Fibroblast of gingiva (primary cell): Measurements from ENCODE around the gene EPDR1.
A peak's percentile ranks its signal among the peaks of the same experiment; 100 is the strongest.
"Not testable (repeated sequence)": the region's sequence is repeated elsewhere in the genome, so short reads cannot be mapped to it uniquely, and the experiment has no call there.

Experiments
- DNase-seq: peaks from one replicate; pipeline ENCODE4 v3.0.0-alpha.2; 2011; ENCODE audit warnings: low read depth

The EPDR1 gene

GRCh38 chr7:37928878-37929277, 8.4 kb downstream of the EPDR1 start:
- DNase-seq = no peak

DNA sequence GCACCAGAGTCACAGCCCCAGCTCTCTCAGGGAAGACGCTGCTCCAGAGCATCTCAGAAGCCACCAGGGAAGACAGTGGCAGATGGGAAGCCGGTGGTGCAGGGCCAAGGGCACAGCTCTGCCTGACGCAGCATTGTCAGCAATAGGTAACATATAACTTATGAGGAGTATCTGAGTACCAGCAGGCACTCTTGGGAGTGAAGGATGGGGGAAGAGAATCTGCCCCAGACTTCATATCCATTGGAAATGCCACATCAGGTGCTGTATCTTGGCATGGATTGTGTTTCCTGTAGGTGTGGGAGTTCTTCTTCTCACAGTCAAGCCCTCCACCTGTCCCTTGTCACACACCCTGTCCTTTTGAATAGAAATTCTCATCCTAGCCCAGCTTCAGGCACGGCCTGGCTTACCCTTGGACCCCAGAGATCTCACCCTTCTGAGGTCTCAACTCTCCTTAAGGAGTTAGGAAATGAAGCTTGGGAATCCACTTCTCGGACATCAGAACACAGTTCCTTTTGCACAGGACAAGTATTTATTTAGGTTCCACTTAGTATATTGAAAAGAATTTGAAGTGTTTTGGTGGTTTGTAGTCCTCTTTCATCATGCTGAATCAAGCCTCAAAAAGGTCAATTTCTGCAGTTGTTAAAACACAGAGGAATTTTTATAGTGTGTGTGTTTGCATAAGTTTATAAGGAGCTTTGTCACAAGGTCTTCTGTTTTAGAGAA, 9.9 kb downstream of the EPDR1 start:
- DNase-seq = peak; percentile 41

GRCh38 chr7:37932543-37932942, 12.1 kb downstream of the EPDR1 start:
- DNase-seq = no peak

DNA sequence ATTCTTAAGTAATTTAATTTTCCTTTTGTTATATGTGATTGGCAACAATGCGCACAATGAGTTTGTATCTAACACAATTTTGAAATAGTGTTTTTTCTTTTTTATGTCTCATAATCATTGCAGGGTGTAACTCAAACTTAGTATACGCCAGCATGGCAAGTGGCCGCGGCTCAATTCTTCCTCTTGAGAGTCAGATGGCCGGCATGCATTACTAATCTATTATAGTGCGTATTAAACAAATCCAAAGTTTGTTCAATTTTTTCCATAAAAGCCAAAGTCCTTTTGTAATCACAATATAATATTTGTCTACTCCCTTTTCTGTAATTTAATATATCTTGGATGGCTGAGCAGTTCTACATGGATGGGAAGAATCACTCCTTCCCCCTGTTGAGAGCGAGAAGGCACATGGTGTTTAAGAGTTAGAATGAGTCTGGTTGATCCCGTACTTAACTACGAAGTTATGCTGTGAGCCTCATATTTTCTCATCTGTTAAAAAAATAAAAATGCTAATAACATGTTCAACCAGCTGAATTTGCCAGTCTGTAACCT, 12.7 kb downstream of the EPDR1 start:
- no peak for DNase-seq

GRCh38 chr7:37942934-37943610, 22.6 kb downstream of the EPDR1 start:
- peak; percentile 27 for DNase-seq

GRCh38 chr7:37943905-37944736, 23.7 kb downstream of the EPDR1 start:
- DNase-seq = no peak

GRCh38 chr7:37944737-37945054, 24.3 kb downstream of the EPDR1 start:
- no peak for DNase-seq

DNA sequence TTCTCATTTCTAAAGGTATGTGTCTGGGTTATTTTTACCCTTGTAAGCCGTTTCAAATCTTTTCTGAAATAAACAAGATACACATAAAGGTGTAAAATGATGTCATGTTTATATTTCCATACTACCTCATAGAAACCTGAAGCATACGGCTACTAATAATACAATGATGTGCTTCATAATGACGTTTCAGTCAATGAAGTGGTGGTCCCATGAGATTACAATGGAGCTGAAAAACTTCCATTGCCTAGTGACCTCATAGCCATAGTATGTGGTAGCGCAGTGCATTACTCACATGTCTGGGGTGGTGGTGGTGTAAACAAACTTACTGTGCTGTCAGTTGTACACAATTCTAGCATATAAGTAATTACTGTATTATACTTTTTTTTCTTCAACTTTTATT, 24.9 kb downstream of the EPDR1 start:
- DNase-seq = peak; percentile 15

- DNase-seq = no peak
Observed at GRCh38 chr7:37947138-37947940, 26.9 kb downstream of the EPDR1 start.

GRCh38 chr7:37947941-37948210, 27.4 kb downstream of the EPDR1 start:
- DNase-seq = no peak

DNA sequence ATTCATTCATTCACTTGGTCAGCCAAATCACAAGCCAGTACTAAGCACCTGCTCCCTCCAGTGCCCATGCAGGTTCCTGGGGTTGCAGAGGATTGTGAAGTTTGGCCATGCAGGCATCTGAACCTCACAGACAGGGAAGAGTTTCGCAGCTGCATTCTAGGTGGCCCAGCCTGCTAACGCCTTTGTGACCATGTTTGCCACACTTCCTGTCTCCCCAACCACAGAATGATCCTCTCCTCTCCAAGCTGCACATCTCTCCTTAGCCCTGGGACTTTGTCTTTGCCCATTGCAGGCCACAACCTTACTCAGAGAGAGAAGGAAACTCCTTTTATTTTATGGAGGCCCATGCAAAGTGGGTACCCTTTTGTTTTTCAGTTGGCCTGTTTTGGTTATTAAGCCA, 31.8 kb downstream of the EPDR1 start:
- no peak for DNase-seq

DNA sequence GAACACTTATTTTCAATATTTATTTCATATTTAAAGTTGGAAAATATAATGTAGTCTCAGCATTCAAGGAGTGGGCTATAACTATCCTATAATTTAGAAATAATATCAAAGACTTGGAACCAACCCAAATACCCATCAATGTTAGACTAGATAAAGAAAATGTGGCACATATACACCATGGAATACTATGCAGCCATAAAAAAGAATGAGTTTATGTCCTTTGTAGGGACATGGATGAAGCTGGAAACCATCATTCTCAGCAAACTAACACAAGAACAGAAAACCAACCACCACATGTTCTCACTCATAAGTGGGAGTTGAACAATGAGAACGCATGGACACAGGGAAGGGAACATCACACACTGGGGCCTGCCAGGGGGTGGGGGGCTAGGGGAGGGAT, 33.8 kb downstream of the EPDR1 start:
- not testable (repeated sequence) for DNase-seq

DNA sequence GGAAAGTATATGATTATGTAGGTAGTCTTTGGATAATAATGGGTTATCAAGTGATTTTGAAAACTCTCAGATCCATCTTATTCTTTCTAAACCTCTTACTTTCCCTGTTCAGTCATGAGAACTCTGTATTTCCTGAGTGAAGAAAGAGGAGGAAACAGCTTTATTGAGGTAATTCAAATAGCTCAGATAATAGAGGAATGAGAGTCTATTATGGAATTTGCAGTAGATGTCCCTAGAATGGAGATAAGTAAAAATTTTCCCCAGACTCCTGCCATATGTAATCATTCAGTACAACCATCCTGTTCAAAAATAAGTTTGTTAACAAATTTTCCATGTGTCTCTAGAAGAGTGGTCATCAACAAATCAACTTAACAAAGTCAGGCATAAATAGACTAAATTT, 36.4 kb downstream of the EPDR1 start:
- no peak for DNase-seq

DNA sequence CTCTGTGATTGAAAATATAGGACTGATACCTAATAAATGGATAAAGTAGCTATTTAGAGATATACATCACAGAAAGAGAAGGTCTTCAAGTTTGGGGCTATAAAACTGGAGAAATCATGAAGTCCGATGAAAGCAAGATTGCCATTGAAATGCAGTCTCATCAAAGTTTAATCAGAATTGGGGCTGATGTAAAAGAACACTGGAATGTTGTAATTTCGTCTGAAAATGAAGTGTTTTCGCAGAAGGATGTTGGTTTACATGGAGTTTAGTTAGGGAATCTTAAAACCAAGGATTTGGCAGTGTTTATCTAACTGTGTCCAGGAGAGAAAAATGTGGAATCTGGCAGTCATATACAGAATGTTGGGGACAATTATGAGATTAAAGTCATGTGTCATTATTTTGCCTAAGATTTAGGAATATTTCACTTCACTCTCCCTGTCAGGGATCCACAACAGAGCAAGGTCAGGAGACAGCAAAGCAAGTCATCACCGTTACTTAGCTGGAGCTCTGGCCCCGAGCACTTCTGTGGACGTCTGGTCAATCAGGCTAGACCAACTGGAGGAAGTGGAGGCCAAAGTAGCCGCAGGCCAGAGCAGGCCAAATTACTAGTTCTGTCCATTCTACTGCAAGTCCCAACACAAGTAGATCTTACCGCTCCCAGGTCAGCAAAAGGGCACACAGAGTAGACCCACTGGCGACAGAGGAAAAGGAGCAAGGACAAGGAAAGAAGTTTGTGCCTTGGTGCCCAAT, 37.0 kb downstream of the EPDR1 start:
- DNase-seq = no peak

GRCh38 chr7:37960483-37960882, 40.0 kb downstream of the EPDR1 start:
- no peak for DNase-seq

DNA sequence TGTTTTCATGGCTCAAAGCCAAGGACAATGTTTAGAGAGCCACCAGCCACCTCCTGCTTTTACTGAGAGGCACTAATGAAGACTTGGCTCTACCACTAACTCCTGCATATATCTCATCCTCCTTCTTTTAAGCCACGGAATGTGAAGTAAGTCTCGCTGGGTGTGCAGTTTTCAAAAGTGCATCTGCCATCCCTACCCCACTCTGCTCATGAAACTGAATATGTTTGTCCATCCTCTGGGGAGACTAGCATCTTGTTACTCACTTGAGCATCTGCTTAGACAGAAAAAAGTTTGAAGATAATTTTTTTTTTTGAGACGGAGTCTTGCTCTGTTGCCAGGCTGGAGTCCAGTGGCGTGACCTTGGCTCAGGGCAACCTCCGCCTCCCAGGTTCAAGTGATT, 40.8 kb downstream of the EPDR1 start:
- DNase-seq = no peak

- no peak for DNase-seq
Observed at GRCh38 chr7:37964196-37964595, 43.8 kb downstream of the EPDR1 start.

DNA sequence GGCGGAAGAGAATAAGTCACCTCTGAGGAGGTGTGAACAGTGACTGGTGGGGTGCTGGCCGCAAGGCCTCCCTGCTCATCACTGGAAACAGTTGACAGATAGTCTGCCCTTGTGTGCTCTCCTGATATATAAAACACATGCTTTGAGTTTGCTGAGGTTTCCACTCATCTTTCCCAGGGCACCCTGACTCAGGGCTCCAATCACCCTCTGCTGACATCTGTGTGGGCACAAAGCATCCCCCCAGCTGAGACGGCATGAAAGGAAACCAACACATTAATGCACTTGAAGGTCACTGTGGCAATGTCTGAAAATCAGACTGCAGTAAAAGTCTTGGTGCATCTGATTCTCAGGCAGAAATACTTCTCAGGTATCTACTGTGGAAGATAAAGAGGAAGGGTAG, 49.8 kb downstream of the EPDR1 start:
- no peak for DNase-seq

GRCh38 chr7:37971491-37971890, 51.1 kb downstream of the EPDR1 start:
- no peak for DNase-seq

- no peak for DNase-seq
Observed at GRCh38 chr7:37973915-37974314, 53.5 kb downstream of the EPDR1 start.

GRCh38 chr7:37974711-37975110, 54.3 kb downstream of the EPDR1 start:
- DNase-seq = no peak

DNA sequence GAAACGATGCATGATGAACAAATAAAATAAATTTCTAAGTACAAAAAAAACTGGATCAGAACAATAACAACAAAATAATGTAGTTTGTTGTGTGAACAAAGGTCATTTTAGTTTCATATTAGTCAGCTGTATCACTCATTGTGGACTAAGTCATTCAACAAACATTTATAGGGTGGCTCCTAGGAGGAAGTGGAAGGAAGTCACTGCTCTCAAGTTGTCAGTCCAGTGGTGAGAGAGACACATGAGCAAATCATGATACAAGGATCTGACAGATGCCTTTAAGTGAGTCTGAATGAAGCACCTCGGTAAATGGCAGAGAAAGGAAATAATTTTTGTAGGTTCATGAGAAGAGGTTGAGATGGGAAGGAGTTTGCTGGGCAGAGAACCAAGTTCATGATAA, 56.8 kb downstream of the EPDR1 start:
- DNase-seq = no peak
